Stromal cell of bone marrow (primary cell): ENCODE results near the gene CUL4A.
A peak's percentile ranks its signal among the peaks of the same experiment; 100 is the strongest.

ENCODE experiments used
- DNase-seq: peaks from one replicate; pipeline ENCODE4 v3.0.0-alpha.2; 2012; ENCODE audit warnings: low read depth

The CUL4A gene

DNA sequence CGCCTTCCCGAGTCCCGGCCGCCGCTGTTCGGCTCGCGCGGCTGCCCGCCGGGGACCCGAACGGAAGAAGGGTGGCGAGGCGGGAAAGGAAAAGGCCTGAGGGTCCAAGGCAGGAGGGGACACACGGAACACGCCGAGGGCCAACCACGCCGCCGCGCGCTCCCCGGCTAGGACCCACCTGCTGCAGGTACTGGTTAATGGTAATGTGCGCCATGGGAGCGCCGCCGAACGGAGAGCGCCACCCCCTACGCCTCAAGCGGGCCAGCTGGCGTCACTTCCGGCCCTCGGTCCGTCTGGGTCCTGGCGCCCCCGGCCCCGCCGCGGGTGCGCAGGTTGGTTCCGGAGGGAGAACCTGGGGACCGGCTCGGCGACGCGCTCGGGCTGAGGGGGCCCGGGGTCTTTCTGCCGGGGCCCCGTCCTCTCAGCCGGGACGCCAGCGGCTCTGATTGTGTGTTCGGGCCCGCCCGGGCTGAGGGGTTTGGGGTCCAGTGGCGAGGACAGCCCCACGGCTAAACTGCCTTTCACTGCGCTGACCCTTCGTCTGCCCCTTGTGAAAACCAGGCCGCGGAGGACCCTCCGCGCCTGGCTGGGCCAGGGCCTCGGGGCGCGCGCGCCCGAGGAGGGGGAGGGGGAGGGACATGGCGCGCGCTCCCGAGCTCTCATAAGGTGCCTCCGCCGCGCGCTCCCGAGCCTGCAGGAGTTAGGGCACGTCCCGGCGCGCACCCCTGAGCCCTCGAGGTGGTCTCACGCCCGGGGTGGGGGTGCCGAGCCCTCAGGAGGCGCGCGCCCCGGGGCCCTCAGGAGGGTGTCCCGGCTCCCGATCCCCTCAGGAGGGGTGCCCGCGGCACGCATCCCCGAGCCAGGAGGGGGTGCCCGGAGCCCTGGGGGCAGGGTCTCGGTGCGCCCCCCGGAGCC is 735 bp upstream of the CUL4A start, which contains the start of gene PCID2:
Gene PCID2, minus strand, starts transcription at position 249 of the 915 bp plus-strand sequence. Its CDS starts 35 bp downstream, at position 214.
- DNase-seq, result peak; percentile 73

DNA sequence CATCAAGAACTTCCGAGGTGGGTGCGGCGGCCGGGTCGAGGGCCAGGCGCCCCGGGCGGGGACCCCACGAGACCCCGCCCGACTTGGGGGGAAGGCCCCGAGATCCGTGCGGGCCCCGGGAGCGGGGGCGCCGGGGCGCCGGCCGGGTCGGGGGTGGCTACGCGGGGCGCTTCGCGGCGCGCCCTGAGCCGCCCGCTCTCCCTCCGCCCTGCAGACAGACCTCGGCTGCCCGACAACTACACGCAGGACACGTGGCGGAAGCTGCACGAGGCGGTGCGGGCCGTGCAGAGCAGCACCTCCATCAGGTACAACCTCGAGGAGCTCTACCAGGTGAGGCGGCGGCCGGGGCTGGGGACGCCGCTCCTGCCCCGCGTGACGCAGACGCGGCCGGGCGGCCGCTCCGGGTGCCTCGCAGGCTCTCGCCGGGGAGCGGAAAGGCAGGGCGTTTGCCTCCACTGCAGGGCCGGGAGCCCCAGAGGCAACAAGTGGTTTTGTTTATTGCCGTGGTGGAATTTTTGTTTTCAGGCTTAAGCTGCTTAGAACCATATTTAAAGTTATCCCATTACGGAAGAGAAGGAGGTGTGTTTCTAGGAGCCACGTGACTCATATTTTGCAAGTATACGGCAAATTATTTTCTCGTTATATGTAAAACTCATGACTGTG is 477 bp downstream of the CUL4A start:
- no peak for DNase-seq

DNA sequence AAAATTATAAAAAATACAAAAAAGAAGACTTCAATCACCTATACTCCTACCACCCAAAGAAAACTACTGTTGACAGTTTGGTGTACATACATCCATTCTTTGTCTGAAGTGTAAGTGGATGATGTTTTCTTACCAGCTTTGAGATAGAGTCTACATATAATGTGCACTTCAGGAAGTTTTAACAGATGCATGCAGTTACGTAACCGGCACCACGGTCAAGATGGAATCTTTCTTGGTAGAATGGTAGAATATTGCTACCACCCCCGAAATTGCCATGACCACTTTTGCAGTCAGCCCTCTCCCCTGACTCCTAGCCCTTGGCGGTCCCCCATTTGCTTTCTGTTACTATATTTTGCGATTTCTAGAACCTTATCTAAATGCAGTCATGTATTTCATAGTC is 1.4 kb downstream of the CUL4A start:
- DNase-seq, result no peak

DNA sequence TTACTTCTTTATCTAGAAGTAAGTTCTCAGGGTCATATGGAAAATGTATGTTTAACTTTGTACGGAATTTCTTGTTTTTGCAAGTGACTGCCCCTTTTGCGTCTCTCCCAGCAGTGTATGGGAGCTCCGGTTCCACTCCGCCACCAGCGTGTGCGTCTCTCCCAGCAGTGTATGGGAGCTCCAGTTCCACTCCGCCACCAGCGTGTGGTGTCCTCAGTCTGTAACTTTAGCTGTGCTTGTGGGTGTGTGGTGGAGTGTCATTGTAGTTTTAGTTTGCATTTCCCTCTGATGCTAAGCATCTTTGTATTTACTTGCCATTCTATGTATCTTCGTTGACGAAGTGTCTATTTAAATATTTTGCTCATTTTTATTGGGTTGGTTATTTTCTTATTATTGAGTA is 2.4 kb downstream of the CUL4A start:
- DNase-seq, result no peak

DNA sequence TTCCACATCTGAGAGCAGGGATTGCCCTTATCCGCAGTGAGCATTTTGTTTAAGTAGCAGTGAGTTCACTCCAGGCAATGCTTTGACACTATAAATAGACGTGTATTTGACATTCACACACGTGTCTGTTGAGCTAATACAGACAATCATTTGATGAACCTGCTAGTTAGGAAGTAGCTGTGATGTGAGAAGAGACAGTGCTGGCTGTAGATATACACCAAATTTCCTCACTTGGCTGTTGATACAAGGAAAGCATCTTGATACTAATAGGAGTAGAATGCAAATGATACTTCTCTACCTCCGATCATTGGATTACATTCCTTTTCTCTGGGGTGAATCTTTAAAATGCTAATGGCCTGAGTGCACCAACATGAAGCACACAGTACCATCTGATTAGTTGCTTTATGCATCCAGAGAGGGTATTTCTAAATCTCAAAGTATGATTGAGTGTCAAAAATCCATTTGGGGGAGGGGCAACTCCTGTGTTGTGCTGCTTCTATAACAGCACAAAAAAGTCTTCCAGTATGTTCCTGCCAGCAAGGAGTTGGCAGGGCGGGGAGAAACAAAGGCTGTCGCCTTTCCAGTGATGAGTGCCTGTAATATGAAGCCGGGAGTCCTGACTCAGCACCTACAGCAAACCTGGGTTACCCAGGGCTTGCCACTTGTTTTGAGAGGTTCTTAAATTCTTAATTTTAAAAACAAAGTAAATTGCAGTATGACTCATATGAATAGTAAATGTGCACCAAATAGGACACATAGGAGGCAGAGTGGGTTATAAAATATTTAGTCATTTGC is 7.0 kb downstream of the CUL4A start:
- DNase-seq, result peak; percentile 47

DNA sequence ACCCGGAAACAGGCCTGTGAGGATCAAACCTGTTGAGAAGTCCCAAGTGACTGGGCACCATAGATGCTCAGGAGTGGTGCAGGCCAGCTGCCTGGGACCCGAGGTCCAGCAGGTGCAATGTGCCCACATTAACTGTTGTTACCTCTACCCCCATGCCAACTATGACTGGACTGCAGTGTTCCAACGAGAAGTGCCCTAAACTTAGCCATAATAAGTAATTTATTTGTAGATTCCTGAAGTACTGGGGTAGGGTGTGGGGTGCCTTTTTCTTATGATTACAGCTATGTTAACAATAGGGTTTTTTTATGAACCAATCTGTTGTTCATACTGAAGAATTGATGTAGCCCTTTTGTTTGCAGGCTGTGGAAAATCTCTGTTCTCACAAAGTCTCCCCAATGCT is 9.2 kb downstream of the CUL4A start:
- no peak for DNase-seq

DNA sequence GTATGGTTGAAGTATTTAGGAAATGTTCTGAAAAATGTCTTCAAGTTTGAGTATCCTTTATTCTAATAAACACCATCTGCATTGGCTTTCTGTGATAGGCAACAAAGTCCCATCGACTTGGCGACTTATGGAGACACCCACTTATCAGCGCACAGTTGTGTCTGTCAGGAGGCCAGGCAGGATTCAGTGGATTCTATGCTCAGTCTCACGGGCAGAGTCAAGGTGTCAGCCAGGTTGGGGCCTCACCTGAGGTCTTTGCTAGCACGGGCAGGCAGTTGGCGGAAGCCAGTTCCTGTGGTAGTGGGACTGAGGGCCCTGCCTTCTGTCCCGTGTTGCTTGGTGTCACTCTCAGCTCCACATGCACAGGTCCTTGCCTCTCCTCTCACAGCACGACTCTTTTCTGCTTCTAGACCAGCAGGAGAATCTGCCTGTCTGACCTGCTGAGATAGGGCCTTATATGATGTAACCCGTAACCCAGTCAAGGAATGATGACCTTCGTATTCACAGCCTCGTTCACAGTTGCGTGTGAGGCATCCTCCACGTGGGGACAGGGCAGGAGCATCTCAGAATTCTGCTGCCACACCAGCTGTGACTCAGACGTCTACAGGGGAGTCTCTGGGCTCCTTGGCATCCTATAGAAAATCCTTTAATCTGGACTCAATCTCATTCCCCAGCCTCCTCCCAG is 10.0 kb downstream of the CUL4A start:
- DNase-seq, result no peak

DNA sequence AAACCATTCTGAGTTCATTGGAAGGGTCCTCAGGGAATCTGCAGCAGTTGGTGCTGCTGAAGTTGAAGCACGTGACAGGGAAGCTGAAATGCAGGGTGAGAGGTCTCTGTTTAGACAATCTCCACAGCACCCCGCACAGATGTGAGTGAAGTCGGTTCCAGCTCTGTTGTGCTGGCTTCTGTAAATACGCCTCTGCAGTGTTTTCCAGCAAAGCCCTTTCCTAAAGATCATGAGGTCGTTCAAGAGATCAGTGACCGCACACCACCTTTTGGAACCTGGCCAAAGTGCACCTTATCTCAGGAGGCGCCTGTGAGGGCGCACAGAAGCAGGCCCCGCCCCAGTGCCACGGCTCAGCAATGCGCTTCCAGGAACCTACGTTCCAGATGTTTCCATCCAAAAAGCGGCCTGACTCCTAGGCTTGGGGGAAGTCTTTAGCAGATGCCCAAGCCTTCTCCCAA is 10.8 kb downstream of the CUL4A start:
- no peak for DNase-seq

DNA sequence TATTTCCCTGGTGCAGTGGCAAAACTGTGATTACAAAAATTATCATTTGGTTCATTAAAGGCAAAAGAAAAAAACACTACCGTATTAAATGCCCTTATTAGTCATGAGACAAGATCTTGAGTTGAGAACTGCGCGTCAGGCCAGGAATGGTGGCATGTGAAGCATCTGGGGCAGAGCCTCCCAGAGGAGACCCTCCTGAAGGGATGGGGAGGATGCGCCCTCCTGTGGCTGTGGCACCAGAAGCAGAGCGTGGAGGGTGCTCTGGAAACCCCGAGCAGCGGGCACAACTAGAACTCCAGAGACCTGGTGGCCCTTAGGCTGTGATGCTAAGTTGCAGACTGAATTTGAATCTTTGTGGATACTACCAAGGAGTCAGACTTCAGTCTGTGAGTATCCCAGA is 11.5 kb downstream of the CUL4A start:
- DNase-seq, result no peak

DNA sequence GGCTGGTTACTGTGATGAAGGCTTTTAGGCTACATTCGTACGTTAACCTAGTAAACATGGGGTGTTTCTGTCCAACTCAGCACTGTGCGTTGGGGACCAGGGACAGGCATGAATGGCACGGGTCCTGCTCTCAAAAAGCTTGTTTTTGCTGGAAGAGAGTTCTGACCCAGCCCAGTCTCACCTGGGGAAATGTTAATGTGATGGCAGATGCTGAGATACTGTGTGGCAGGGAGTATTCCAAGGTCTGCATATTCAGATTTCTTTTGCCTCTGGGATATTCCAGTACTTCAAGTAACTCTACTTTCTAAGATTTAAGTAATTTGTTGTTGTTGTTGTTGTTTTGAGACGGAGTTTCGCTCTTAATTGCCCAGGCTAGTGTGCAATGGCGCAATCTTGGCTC is 13.7 kb downstream of the CUL4A start:
- DNase-seq, result no peak

DNA sequence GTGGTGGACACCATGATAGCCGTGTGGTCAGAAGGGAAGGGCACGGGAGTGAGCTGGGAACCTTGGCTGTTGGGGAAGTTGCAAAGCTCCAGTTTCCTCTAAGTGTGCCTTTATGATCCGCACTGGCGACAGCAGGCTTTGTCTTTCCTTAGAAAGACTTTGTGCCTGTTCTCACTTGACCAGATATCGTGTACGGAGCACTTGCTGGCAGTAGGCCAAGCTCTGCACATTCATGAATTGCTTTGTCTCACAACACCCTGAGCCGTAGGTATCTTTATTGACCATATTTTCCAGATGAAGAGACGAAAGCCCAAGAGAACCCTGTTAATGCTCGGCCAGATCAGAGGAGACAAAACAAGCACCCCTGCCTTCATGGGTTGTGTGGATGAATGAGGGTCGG is 15.1 kb downstream of the CUL4A start:
- DNase-seq, result no peak

DNA sequence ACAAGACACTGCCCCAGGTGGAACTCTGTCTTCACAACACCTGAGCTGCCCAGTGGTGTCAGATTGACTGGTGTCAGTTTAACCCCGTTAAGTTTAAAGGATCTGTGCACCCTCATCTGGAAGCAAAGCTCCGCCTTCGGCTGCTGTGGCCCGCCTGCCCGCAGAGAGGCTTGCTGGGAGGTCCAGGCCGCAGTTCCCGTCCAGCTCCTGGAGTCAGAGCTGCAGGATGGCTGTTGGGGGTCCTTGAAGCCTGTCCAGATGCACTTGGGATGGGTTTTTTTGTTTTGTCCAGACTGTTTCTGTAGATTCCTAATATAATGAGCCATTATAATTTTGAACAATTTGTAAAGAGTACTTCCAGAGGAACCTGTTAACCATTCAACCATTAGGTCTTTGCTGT is 16.1 kb downstream of the CUL4A start:
- DNase-seq, result no peak

DNA sequence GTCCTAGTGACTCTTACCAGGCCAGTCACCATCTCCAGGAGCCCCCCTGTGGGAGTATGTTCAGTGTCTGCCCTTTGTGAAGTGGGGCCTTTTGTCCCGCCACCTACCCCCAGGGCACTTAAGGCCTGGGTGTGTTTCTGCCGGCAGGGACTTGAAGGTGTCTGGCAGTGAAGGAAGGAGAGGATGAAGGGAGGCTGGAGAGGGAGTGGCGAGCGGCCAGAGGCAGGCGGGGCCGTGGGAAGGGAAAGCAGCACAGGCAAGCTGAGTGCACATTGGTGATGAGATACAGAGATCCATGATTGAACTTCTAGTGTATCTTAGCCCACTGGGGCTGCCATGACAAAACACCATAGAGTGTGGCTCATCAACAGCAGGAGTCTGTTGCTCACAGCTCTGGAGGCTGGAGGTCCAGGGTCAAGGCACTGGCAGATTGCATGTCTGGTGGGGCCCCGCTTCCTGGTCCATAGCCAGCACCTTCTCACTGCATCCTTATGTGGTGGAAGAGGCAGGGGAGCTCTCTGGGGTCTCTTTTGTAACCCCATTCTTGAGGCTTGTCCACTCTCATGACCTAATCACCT is 17.5 kb downstream of the CUL4A start:
- DNase-seq, result no peak

DNA sequence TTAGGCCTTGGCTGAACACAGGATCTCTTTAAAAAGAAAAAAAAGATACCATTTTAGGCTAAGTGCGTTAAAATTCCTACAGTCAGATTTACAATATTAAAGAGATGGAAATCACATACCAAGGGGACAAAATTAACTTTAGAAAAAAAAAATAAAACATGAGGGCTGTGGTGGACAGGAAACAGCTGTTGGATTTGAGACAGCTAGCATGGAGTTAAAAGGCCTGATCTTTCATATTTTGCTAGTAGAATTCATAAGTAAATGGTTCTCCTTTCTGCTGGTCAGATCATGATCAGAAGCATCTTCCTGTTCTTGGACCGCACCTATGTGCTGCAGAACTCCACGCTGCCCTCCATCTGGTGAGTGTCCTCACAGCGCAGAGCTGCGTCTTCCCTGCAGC is 19.7 kb downstream of the CUL4A start:
- no peak for DNase-seq

DNA sequence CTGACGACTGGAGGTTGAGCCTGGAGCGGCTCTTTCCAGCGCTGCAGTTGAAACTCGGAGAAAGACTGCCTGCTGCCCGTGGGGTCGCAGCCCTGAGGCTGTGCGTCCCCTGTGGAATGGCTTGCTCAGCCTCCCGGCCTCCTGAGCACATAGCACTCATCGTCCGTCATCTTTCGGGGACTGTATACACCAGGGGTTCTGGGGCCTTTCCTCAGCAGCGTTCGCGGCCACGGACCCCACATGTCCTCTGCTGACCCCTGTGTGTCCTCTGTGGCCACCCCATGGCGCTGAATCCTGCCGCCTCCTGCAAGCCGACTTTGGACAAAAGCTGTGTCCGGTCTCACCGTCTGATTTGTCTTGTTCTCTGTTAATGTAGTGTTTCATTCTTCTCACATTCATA is 20.4 kb downstream of the CUL4A start:
- no peak for DNase-seq

DNA sequence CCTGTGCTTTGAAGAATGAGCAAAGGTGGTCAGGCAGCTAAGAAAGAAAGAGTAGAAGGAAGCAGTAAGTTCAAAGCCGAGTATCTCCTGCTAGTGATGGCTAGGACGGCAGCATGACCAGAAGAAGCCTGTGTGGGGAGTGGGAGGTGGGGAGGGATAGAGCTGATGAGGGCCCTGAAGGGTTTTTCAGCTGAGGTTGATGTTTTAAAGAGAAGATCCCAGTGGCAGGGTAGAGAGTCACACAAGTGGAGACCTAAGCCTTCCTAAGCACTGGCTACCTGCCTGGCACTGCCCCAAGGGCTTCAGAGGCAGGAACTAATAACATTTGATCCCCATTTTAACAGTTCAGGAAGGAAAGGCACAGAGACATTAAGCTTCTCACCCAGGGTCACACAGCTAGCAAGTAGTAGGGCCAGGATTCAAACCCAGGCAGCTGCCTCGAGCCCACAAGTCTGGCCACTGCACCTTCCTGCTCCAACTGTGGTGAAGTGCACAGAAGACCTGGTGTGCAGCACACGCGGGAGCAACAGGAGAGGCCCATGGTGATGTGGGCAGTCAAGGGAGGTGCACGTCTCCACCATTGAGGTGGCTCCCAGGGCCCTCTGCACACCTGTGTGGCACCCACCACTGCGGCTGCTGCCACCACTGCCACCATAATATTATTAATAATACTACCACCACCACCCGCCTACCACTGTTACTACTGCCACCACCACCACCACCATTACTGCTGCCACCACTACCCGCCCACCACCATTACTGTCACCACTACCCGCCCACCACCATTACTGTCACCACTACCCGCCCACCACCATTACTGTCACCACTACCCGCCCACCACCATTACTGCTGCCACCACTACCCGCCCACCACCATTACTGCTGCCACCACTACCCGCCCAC is 22.1 kb downstream of the CUL4A start:
- DNase-seq, result no peak

DNA sequence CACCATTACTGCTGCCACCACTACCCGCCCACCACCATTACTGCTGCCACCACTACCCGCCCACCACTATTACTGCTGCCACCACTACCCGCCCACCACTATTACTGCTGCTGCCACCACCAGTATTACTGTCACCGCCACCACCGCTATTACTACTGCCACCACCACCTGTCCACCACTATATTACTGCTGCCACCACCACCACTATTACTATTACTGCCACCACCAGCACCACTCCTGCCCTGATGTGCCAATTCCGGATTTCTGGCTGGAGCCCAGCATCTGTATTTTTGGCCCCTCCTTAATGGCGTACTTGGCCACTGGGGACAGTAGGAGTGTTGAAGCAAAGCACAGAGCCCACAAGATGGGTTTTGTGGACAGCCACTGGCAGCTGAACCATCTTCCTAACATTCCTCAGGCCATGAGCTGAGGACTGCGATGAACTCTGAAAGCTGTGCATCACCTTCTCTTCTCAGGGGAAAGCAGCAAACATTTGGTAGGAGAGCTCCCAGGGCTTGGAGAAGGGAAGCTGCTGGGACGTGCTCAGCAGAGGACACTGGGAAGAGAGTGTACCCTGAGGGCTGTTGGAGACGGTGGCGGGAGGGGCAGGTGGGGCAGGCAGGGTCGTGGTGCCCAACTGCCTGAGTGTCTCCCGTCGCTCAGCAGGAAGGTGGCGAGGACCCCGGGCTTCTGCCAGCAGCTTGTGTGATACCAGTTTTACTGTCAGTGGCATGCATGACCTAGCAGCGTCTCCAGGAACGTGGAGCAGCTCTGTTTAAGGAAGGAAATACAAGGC is 23.0 kb downstream of the CUL4A start:
- no peak for DNase-seq

DNA sequence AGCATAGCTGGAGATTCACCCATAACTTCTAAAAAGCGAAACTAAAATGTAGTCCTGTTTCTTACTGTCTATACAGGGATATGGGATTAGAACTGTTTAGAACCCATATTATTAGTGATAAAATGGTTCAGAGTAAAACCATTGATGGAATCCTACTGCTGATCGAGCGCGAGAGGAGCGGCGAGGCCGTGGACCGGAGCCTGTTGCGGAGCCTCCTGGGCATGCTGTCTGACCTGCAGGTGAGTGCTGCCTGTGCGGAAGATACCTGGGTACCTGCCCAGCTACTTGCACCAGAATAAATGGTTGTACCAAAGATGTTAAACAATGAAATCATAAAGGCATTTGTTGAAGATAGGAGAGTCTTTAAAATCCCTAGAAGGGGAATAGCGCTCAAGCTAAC is 23.7 kb downstream of the CUL4A start:
- DNase-seq, result no peak

DNA sequence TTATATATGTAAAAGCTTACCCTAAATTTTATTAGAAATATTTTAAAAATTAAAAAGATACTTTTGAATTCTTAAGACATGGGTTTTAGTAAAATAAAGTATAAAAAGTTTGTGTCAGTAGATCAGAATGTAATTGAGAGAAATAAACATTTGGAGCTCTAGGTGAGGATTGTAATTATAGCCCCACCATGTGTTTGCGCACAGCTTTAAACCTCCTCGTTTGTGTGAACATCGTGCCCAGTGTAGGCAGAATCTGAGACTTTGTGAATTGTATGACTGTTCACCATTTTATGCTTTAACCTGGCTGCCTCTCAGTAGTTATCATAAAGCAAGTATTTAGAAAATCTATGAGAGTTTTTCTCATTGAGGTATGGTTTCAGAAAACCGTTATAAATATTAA is 29.1 kb downstream of the CUL4A start:
- no peak for DNase-seq

DNA sequence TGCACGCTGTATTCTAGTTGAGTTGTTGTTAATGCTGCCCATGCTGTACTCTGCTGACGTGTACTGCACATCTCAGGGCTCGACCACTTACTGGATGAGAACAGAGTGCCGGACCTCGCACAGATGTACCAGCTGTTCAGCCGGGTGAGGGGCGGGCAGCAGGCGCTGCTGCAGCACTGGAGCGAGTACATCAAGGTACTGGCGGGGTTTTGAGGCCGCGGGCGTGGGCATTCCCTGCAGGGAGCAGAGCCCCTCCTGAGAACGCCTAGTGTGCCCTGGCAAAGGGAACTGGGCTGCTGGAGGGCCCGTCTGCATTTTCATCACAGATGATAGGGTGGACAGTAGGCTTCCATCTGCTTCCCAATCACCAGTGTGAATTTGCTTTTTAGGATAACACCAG is 29.9 kb downstream of the CUL4A start:
- DNase-seq, result no peak
